Measurements from ENCODE around the gene CD180. TPM values are rescaled to one million over a fixed set of nuclear protein-coding genes. Genes with fewer than 3 reads are reported as not detected.

The CD180 gene
- total RNA-seq, 1 experiment from 2014 or later: not detected

GRCh38 chr5:67244345-67244793 lies 47.8 kb upstream of the CD180 start:
- ChIA-PET CTCF (no interaction called here), POLR2A (no interaction called here)
- no peak for DNase-seq
- TF ChIP-seq CTCF (IDR thresholded peaks at IDR 0.05; ENCODE audit: insufficient read depth in 1 of 2, low read depth in 1 of 2, low read length in 1 of 2, severe bottlenecking in 1 of 2, unreplicated experiment in 1 of 2): no peak
- no peaks in the 10 kb centered on the region for H3K9me3 Mint-ChIP-seq (ENCODE audit: unreplicated experiment)
- Histone ChIP-seq H3K9me3 (no peaks in the 10 kb centered on the region), H3K27me3 (replicated peaks; ENCODE audit: control insufficient read depth, insufficient read depth, low read length) (no peaks in the 10 kb centered on the region), H3K36me3 (ENCODE audit: control insufficient read depth, insufficient read depth, low read length) (no peaks in the 10 kb centered on the region), H3K4me1 (no peaks in the 10 kb centered on the region), H3K4me3 (ENCODE audit: low read depth, low read length) (no peak overlapping the region)
- H3K27me3 Mint-ChIP-seq (ENCODE audit: insufficient read depth, unreplicated experiment): no peaks in the 10 kb centered on the region
- no peak overlapping the region for H3K4me3 Mint-ChIP-seq (ENCODE audit: unreplicated experiment)
- peaks cover 11% of the 10 kb centered on the region for H3K4me1 Mint-ChIP-seq (ENCODE audit: low read depth, unreplicated experiment)
- H3K36me3 Mint-ChIP-seq (ENCODE audit: insufficient read depth, unreplicated experiment): no peaks in the 10 kb centered on the region
- no peak overlapping the region for H3K27ac Mint-ChIP-seq (ENCODE audit: unreplicated experiment)
- intact Hi-C loops (cut with micrococcal nuclease; ENCODE audit: unreplicated experiment): loop anchor here (10.0 kb wide), 1 partner anchor 130 kb away; no protein-coding TSS in a partner anchor
- no TSS peak for BruUV-seq (replicated peaks)

- no peak for DNase-seq
- no peak overlapping the region for H3K4me3 Mint-ChIP-seq (ENCODE audit: unreplicated experiment)
- H3K27me3 Mint-ChIP-seq (ENCODE audit: insufficient read depth, unreplicated experiment): no peaks in the 10 kb centered on the region
- Histone ChIP-seq H3K4me3 (ENCODE audit: low read depth, low read length) (no peak overlapping the region), H3K36me3 (ENCODE audit: control insufficient read depth, insufficient read depth, low read length) (no peaks in the 10 kb centered on the region), H3K4me1 (no peaks in the 10 kb centered on the region), H3K9me3 (no peaks in the 10 kb centered on the region), H3K27me3 (replicated peaks; ENCODE audit: control insufficient read depth, insufficient read depth, low read length) (no peaks in the 10 kb centered on the region)
- H3K4me1 Mint-ChIP-seq (ENCODE audit: low read depth, unreplicated experiment): peaks cover 11% of the 10 kb centered on the region
- no peaks in the 10 kb centered on the region for H3K9me3 Mint-ChIP-seq (ENCODE audit: unreplicated experiment)
- ChIA-PET POLR2A (no interaction called here), CTCF (no interaction called here)
- BruUV-seq (replicated peaks): no TSS peak
- intact Hi-C loops (cut with micrococcal nuclease; ENCODE audit: unreplicated experiment): loop anchor here (10.0 kb wide), 1 partner anchor 131 kb away; no protein-coding TSS in a partner anchor
- H3K27ac Mint-ChIP-seq (ENCODE audit: unreplicated experiment): no peak overlapping the region
- H3K36me3 Mint-ChIP-seq (ENCODE audit: insufficient read depth, unreplicated experiment): no peaks in the 10 kb centered on the region
- TF ChIP-seq CTCF (IDR thresholded peaks at IDR 0.05; ENCODE audit: insufficient read depth in 1 of 2, low read depth in 1 of 2, low read length in 1 of 2, severe bottlenecking in 1 of 2, unreplicated experiment in 1 of 2): no peak
Observed at GRCh38 chr5:67243944-67244343, 47.3 kb upstream of the CD180 start.

- no peak overlapping the region for H3K4me3 ChIP-seq (ENCODE audit: low read depth, low read length)
- CTCF ChIA-PET: no interaction called here
- intact Hi-C loops (cut with micrococcal nuclease; ENCODE audit: unreplicated experiment): loop anchor here (10.0 kb wide), 1 partner anchor 131 kb away; no protein-coding TSS in a partner anchor
- Mint-ChIP-seq H3K36me3 (ENCODE audit: insufficient read depth, unreplicated experiment) (no peaks in the 10 kb centered on the region), H3K9me3 (ENCODE audit: unreplicated experiment) (no peaks in the 10 kb centered on the region), H3K4me3 (ENCODE audit: unreplicated experiment) (no peak overlapping the region), H3K27ac (ENCODE audit: unreplicated experiment) (no peak overlapping the region), H3K27me3 (ENCODE audit: insufficient read depth, unreplicated experiment) (no peaks in the 10 kb centered on the region), H3K4me1 (ENCODE audit: low read depth, unreplicated experiment) (peaks cover 11% of the 10 kb centered on the region)
- H3K4me1 ChIP-seq: no peaks in the 10 kb centered on the region
- no peaks in the 10 kb centered on the region for H3K36me3 ChIP-seq (ENCODE audit: control insufficient read depth, insufficient read depth, low read length)
- no peak for TF ChIP-seq CTCF (IDR thresholded peaks at IDR 0.05; ENCODE audit: insufficient read depth in 1 of 2, low read depth in 1 of 2, low read length in 1 of 2, severe bottlenecking in 1 of 2, unreplicated experiment in 1 of 2)
- no peak for DNase-seq
- H3K9me3 ChIP-seq: no peaks in the 10 kb centered on the region
- H3K27me3 ChIP-seq (replicated peaks; ENCODE audit: control insufficient read depth, insufficient read depth, low read length): no peaks in the 10 kb centered on the region
- POLR2A ChIA-PET: no interaction called here
- no TSS peak for BruUV-seq (replicated peaks)
Observed at GRCh38 chr5:67243349-67243748, 46.8 kb upstream of the CD180 start.

All from Caco-2 (cell line).